Activated B cell treated with CpG ODN at 0.5 μM for 24 hours (primary cell): ENCODE results near the gene UBL7. TPM values are rescaled to one million over a fixed set of nuclear protein-coding genes. Genes with fewer than 3 reads are reported as not detected.

Experiments used
- ATAC-seq: fragments of 200-7000 bp; cut with Tn5 transposase; one replicate; pipeline ENCODE4 v1.10.0; 2021; ENCODE audit warnings: low read depth, mild to moderate bottlenecking, moderate library complexity
- CTCF ChIA-PET: fragments of 350-600 bp; sonication (Branson Sonifier 250); formaldehyde crosslinking; loops from one replicate; lab custom pipeline; 2021; ENCODE audit warnings: antibody characterized with exemption; lab: Charles Lee
- POLR2A ChIA-PET: fragments of 350-600 bp; sonication (Branson Sonifier 250); formaldehyde crosslinking; loops from one replicate; lab custom pipeline; 2021; ENCODE audit warnings: antibody characterized with exemption; lab: Charles Lee
- DNase-seq: peaks from one replicate; pipeline ENCODE4 v3.0.0; 2022
- H3K27ac Mint-ChIP-seq: one replicate; pipeline ENCODE4 v1.8.0; 2020; ENCODE audit warnings: mixed read lengths
- H3K27me3 Mint-ChIP-seq: one replicate; pipeline ENCODE4 v1.8.0; 2021; ENCODE audit warnings: mixed read lengths
- H3K36me3 Mint-ChIP-seq: one replicate; pipeline ENCODE4 v1.8.0; 2021; ENCODE audit warnings: low read depth, mixed read lengths
- H3K4me1 Mint-ChIP-seq: one replicate; pipeline ENCODE4 v1.8.0; 2021; ENCODE audit warnings: mixed read lengths
- H3K4me3 Mint-ChIP-seq: one replicate; pipeline ENCODE4 v1.8.0; 2020; ENCODE audit warnings: mild to moderate bottlenecking, mixed read lengths
- H3K9me3 Mint-ChIP-seq: one replicate; pipeline ENCODE4 v1.8.0; 2020; ENCODE audit warnings: mixed read lengths
- intact Hi-C: fragments of 100-400 bp; cut with micrococcal nuclease; formaldehyde crosslinking; loops from one replicate; pipeline ENCODE4 v1.15.1; 2024
- total RNA-seq: library from RNA; stranded (reverse); gene quantifications from 2 replicates; pipeline ENCODE4 v1.2.3, GENCODE V29; 2022
- TF ChIP-seq, protein P1 (sequence below): fragments of 200-600 bp; IDR thresholded peaks from one replicate; pipeline ENCODE4 v1.8.0; 2022; ENCODE audit warnings: antibody characterized with exemption, mild to moderate bottlenecking

The UBL7 gene
- total RNA-seq, 1 donor from 2014 or later, result 48.8 TPM

DNA sequence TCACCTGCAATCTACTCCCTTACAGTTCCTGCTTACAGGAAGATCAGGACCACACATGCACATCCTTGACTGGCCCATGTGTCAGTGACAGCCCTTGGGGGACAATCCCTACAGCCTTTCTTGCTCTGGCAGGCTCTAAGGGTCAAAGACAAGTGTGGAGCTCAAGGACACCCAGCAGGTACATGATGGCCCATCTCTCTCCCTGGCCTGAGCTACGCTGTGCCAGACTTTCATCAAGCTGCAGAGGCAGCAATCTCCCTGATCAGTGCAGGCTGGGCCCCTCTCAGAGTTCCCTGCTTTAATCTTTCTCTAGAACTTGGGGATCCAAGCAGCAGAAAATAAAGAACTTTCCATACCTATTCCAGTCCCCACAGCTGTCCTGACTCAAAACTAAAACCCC lies 29.8 kb downstream of the UBL7 start:
- H3K27ac Mint-ChIP-seq, result peak overlapping the region; percentile 84
- peaks cover 87% of the 10 kb centered on the region for H3K4me1 Mint-ChIP-seq
- TF ChIP-seq, protein P1, sequence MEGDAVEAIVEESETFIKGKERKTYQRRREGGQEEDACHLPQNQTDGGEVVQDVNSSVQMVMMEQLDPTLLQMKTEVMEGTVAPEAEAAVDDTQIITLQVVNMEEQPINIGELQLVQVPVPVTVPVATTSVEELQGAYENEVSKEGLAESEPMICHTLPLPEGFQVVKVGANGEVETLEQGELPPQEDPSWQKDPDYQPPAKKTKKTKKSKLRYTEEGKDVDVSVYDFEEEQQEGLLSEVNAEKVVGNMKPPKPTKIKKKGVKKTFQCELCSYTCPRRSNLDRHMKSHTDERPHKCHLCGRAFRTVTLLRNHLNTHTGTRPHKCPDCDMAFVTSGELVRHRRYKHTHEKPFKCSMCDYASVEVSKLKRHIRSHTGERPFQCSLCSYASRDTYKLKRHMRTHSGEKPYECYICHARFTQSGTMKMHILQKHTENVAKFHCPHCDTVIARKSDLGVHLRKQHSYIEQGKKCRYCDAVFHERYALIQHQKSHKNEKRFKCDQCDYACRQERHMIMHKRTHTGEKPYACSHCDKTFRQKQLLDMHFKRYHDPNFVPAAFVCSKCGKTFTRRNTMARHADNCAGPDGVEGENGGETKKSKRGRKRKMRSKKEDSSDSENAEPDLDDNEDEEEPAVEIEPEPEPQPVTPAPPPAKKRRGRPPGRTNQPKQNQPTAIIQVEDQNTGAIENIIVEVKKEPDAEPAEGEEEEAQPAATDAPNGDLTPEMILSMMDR, result no peak
- no peak for ATAC-seq
- DNase-seq, result no peak
- peak overlapping the region; percentile 96 for H3K4me3 Mint-ChIP-seq
- POLR2A ChIA-PET, result interaction anchor here (0.8 to 12.1 kb wide), 10 partner anchors 10 to 359 kb away, joined by 3 to 214 read pairs (median 6); no protein-coding TSS in a partner anchor
- intact Hi-C loops, result loop anchor here (1.0 kb wide), 1 partner anchor 9 kb away; no protein-coding TSS in a partner anchor
- CTCF ChIA-PET, result interaction anchor here (2.9 to 17.7 kb wide), 3 partner anchors 8 to 51 kb away, joined by 9 to 403 read pairs (median 21); no protein-coding TSS in a partner anchor
- H3K9me3 Mint-ChIP-seq, result no peaks in the 10 kb centered on the region
- H3K27me3 Mint-ChIP-seq, result no peaks in the 10 kb centered on the region
- H3K36me3 Mint-ChIP-seq, result peaks cover 57% of the 10 kb centered on the region

DNA sequence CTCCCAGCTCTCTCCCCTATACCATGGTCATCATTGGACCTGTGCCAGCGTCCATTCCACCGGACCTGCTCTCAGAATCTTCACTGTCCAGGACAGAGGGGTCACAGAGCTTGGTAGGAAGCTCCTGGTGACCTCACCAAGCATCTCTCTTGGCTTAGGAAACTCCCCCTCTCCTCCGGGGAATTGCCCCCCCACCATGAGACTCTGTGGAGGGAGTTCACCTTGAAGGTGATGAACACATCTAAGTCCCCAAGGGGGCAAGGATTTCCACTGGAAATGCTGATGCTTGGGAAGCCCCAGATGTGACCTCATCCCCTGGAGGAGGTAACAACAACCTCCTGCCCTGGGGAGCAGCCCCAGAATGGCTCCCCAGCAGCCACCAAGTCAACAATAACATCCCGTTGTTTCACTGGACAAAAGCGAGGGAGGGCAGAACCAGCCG lies 30.4 kb downstream of the UBL7 start:
- peaks cover 87% of the 10 kb centered on the region for H3K4me1 Mint-ChIP-seq
- no peak for ATAC-seq
- H3K4me3 Mint-ChIP-seq, result peak overlapping the region; percentile 96
- ChIA-PET POLR2A (interaction anchor here (1.1 to 12.1 kb wide), 9 partner anchors 10 to 360 kb away, joined by 3 to 214 read pairs (median 10); partner anchors contain the start of gene UBL7), CTCF (interaction anchor here (2.9 to 17.7 kb wide), 3 partner anchors 9 to 50 kb away, joined by 9 to 403 read pairs (median 21); no protein-coding TSS in a partner anchor)
- intact Hi-C loops, result no loop called here
- no peaks in the 10 kb centered on the region for H3K9me3 Mint-ChIP-seq
- peak; percentile 47 for DNase-seq
- H3K36me3 Mint-ChIP-seq, result peaks cover 63% of the 10 kb centered on the region
- TF ChIP-seq, protein P1, result no peak
- peak overlapping the region; percentile 84 for H3K27ac Mint-ChIP-seq
- H3K27me3 Mint-ChIP-seq, result no peaks in the 10 kb centered on the region

DNA sequence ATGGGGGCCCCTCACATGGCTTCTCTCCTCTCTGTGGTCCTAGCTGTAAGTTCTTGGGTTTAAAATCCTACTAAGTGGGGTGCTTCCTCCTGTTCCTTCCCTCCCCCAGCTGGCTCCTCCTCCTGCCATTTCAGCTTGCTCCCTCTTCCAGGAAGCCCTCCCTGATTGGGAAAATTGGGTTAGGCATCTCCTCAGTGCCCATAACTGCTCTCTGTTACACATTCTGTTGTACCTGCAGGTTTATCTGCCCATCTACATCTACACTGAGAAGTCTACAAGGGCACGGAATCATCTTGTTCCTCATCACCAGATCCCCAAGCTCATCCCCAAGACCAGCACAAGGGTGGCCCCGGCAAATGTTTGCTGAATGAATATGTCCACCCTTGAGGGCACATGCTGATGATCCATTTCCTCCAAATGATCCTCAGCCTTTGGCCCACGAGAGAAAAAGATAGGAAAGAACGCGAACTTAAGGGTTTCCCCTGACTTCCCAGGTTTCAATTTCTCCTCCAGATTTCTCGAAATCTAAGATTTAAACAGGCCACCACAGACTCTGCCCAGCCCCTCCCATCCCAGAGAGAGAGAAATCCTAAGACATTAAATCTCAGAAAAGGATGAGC lies 31.1 kb downstream of the UBL7 start:
- ChIA-PET CTCF (interaction anchor here (1.1 to 17.7 kb wide), 4 partner anchors 9 to 50 kb away, joined by 3 to 403 read pairs (median 15); no protein-coding TSS in a partner anchor), POLR2A (interaction anchor here (1.0 to 12.1 kb wide), 10 partner anchors 9 to 358 kb away, joined by 3 to 214 read pairs (median 9); partner anchors contain the start of gene UBL7)
- no peak for DNase-seq
- H3K4me1 Mint-ChIP-seq, result peaks cover 87% of the 10 kb centered on the region
- no peaks in the 10 kb centered on the region for H3K9me3 Mint-ChIP-seq
- H3K27me3 Mint-ChIP-seq, result no peaks in the 10 kb centered on the region
- peak overlapping the region; percentile 96 for H3K4me3 Mint-ChIP-seq
- TF ChIP-seq, protein P1, result no peak
- peak overlapping the region; percentile 84 for H3K27ac Mint-ChIP-seq
- intact Hi-C loops, result no loop called here
- ATAC-seq, result no peak
- peaks cover 69% of the 10 kb centered on the region for H3K36me3 Mint-ChIP-seq

DNA sequence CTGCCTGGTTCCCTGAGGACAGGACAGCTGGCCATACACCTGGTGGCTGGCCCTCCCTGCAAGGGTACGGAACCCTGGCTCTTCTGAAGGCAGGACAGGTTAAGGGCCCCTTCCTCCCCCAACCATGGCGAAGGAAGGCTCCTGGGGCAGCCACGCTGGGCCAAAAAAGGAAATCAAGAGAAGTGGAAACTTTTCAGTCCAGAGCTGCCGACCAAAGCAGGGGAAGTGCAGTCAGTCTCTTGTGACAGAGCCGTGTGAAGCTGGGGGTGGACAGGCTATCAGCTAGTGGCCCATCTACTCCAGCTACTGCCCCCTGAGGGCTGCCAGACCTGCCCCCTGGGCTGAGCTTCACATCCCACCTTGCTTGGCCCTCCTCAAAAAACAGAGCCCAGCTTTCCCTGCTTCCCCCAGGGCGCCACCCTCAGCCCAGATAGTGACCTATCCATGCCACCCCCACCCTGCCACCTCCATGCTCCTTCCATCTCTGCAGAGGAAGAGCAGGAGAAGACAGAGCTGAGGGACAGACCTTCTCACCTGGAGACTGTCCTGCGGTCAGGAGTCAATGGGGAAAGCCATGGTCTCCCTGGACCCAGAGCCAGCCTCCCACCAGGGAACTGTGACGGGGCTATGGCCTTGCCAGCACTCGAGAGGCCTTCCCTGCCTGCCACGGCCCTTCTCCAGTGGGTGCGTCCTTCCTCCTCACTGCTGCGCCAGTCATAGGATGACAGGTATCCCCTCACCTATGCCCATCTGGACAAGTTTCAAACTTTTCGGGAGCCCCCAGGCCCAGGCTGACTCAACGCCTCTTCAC lies 31.8 kb downstream of the UBL7 start:
- POLR2A ChIA-PET, result interaction anchor here (0.5 to 12.1 kb wide), 8 partner anchors 8 to 446 kb away, joined by 3 to 214 read pairs (median 6); partner anchors contain the start of gene UBL7
- DNase-seq (no peak), ATAC-seq (peak; percentile 7)
- TF ChIP-seq, protein P1, result no peak
- peaks cover 77% of the 10 kb centered on the region for H3K36me3 Mint-ChIP-seq
- CTCF ChIA-PET, result interaction anchor here (1.1 to 17.7 kb wide), 4 partner anchors 10 to 49 kb away, joined by 3 to 403 read pairs (median 15); no protein-coding TSS in a partner anchor
- H3K27me3 Mint-ChIP-seq, result no peaks in the 10 kb centered on the region
- no peaks in the 10 kb centered on the region for H3K9me3 Mint-ChIP-seq
- intact Hi-C loops, result no loop called here
- H3K4me1 Mint-ChIP-seq, result peaks cover 87% of the 10 kb centered on the region
- H3K4me3 Mint-ChIP-seq, result peak overlapping the region; percentile 96
- H3K27ac Mint-ChIP-seq, result peak overlapping the region; percentile 84
